DND-41 (cell line): ENCODE measurements around the gene CLTCL1.
"Not testable (repeated sequence)": the region's sequence is repeated elsewhere in the genome, so short reads cannot be mapped to it uniquely, and the experiment has no call there.

ENCODE experiments used
- CTCF ChIP-seq: IDR thresholded peaks from 2 replicates; pipeline ENCODE4 v1.5.1; 2012; ENCODE audit warnings: borderline replicate concordance, low read length, moderate library complexity, mild to moderate bottlenecking; ENCODE audit not compliant: poor library complexity, severe bottlenecking; ENCODE audit errors: extremely low read depth
- EZH2 ChIP-seq: IDR thresholded peaks from 3 replicates; pipeline ENCODE4 v1.6.1; 2012; ENCODE audit warnings: borderline replicate concordance, low read depth, mild to moderate bottlenecking, moderate library complexity, low read length, inconsistent platforms; ENCODE audit not compliant: severe bottlenecking

GRCh38 chr22:19306535-19306934, 15.0 kb upstream of the CLTCL1 start:
- not testable (repeated sequence) for TF ChIP-seq CTCF, EZH2
